GM18907 (cell line): ENCODE results near the gene PIGS.
"Not testable (repeated sequence)": the region's sequence is repeated elsewhere in the genome, so short reads cannot be mapped to it uniquely, and the experiment has no call there.

ENCODE experiments used
- ATAC-seq: cut with Tn5 transposase; IDR thresholded peaks from one replicate; pipeline ENCODE4 v1.9.1; 2021; ENCODE audit warnings: mild to moderate bottlenecking, moderate library complexity; ENCODE audit not compliant: unreplicated experiment

Gene PIGS

DNA sequence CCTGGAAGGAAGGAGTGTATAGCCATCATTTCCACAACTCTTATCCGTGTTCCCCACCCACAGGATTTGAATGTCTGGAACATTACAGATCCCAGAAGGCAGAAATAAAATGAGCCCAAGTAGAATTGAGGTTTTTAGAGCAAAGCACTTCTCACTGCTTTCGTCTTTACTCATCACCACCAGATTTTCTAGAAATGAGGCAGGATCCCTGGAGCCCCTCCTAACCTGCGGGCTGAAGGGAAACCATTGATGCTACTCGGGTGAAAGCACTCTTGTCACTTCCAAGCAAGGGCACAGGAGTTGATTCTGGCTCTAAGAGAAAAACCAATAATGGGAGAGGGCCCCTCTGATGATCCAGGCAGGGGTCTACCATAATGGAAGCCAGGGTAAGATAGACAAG, 8.2 kb upstream of the PIGS start:
- no peak for ATAC-seq

DNA sequence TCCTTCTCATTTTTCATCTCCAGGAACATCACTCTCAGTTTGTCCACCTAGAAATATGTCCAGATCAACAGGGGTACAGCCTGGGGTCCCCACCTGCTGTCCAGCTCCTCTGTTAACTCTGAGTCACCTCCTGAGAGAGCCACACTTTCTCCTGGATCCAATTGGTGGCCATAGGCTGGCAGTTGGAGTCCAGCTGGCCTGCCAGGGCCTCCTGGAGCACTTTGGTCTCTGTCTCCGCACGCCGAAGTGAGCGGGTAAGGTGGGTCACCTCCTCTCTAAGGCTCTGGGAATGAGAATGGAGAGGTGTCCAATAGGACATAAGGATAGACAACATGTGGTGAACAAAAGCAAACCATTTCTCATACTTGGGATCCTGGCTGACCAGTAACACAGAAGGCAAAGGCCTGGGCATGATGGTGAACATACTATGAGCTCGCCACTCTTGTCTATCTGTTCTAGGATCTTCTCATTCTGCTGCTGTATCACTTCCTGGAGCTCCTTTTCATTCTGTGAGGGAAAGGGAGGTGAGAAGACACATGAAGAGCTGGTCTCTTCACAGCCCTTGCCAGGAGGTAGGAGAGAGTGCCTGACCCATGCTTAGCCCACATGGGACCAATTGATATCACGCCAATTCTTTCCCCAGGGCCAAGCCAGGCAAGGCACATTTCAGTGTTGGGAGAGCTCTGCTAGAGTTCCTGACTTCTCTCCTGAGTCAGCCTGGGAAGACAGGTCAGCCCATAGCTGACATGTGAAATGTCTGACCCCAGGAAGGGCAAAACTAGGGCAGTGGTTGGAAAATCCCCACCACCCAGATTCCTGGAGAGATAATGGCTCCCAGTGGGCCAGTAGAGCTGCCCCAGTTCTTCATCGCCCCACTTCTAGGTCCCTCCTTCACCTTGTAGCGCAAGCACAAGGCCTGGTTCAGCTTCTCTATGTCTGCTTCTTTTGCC, 7.2 kb upstream of the PIGS start:
- no peak for ATAC-seq

GRCh38 chr17:28577466-28577824, 6.1 kb upstream of the PIGS start:
- ATAC-seq = no peak

DNA sequence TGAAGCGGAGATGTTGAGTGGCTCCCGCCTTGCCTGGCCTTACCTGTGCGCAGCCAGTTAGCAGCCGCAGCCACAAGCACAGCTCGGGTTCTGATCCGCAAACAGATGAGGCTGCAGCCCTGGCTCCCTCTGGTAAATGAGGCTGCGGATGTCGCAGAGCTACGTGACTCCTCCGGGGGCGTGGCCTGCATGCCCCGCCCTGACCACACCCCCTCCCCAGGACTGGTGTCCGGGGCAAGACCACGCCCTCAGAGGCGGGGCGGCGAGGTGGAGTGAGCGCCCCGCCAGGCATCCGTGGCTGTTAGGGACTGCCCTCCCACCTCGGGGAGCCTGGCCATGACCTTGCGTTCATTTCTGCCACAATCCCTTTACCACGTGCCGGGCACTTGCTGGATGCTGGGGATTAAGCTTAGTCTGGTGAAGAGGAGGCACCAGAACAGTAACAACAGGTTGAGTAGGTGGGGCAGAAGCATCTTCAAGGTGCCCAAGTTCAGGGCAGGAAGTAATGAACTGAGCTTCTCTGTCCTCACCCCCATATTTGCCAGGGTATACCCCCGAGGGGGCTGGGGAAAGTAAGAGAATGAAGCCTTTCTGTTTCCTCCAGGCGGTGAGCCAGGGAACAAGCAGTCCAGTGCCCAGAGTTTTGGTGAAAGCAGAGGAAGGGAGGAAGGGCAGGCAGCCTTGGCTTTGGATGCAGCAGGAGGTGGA, 5.6 kb upstream of the PIGS start, which contains the start of gene ALDOC:
Gene ALDOC (minus strand): TSS at position 138 of the 708 bp plus-strand sequence. CDS start 1,363 bp downstream, outside the sequence.
- ATAC-seq = peak; percentile 76

GRCh38 chr17:28576016-28576415, 4.7 kb upstream of the PIGS start:
- not testable (repeated sequence) for ATAC-seq

DNA sequence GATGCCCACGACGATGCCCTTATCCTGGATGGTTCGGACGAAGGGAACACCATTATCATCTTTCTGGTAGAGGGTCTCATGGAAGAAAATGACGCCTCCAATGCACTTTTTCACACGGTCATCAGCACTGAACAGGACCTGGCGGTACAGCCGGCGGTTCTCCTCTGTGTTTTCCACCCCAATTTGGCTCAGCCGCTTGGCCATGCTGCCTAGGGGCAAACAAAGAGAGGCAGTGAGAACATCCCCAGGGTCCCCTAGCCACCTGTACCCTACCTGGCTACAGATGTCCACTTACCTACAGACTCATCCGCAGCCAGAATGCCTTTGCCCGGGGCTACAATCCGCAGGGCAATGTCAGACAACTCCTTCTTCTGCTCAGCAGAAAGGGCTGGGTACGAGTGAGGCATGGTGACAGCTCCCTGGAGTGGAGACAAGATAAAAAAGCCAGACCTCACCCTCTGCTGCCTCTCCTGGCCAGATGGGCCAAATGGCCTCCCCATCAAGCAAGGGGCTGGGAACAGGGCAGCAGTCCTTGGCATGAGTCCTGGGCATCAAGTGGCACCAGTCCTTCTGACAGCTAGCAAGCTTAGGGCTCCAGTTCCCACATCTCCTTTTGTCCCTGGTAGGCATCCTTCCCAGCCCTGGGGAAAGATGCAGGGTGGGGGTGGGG, 3.9 kb upstream of the PIGS start:
- no peak for ATAC-seq

GRCh38 chr17:28574526-28574925, 3.2 kb upstream of the PIGS start:
- no peak for ATAC-seq

DNA sequence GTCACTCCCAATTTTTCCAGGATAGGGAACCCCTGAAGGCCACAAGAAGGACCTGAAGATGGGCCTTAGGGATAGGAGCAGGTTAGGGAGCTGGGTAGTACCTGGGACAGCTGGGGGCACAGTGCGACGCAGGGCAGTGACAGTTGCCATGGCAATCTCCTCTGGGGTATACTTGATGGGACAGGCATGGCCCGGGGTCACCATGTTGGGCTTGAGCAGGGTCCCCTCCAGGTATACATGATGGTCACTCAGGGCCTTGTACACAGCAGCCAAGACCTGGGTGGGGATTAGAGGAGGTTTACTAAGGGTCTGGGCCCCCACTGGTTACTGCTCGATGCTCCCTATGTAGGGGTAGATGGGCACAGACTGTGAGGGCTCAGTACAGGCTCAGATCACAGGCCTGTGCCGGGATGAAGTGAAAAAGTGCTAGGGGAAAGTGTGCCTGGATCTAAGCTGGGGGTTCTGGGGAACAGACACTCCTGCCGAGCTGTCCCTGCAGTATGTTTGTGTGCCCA, 2.7 kb upstream of the PIGS start:
- no peak for ATAC-seq

GRCh38 chr17:28573521-28573920, 2.2 kb upstream of the PIGS start:
- no peak for ATAC-seq

GRCh38 chr17:28573040-28573380, 1.7 kb upstream of the PIGS start:
- no peak for ATAC-seq

DNA sequence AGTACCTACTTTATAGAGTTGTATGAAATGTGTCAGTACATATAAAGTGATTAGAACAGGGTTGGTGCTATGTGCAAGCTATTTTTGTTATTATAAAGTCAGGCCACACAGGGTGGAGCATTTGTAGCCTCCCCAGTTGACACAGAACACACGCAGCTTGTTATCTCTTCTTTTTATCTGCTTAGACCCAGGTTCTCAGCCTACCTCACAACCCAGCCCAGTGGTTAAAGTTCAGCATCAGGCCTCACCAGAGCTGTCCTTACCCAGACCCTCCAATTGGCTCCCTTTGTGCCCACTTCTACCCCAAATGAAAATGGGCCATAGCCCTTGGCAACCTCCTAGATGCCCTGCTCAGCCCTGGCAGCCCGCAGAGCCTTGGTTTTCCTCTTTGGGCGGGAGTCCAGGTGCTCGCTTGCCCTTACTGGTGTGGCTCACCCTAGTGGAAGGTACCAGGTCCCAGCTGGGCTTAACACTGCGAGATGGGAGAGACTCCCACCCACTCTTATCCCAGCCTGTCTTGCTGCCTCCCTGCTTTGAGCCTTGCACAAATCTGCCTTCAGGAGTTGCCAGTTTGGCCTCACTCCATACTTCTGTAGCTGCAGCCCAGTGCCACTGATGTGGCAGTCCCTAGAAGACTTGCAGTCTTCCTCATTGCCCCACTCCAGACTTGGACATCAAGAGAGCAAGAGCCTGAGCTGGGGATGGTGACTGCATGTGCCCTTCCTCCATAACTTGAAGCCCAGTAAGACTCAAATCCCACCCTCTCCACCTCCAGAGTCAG, 1.1 kb upstream of the PIGS start:
- no peak for ATAC-seq

DNA sequence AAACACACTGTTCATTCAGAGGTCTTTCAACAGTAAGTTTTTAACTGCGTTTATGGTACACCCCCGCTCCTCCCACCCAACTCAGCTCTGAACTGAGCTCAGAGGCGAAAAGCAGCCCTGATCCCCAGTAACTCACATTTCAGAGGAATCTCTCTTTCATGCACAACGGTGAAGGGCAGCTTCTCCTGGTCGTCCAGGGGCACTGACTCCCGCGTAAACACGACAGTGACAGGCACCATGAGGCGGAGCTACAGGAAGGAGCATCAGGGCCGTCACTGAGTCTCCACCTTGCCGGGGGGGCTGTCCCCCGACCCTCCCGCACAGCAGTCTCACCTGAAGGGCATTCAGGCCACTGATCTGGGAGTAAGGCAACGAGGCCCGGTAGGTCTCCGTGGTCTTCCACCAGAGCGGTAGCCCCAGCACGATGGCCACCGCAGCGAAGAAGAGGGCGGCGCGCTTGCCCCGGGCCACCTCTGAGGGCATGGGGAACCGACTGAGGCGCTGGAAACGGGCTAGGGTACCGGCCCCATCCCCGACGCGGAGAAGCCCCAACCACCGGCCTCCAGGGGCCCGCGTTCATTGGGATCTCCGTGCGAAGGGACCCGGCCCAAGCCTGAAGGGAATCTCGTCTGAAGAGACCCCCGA, 486 bp downstream of the PIGS start:
- peak; percentile 24 for ATAC-seq

GRCh38 chr17:28569446-28569845, 1.9 kb downstream of the PIGS start:
- ATAC-seq = no peak

- no peak for ATAC-seq
These were observed 3.7 kb downstream of the PIGS start for GRCh38 chr17:28567604-28568003.

GRCh38 chr17:28563475-28563874, 7.8 kb downstream of the PIGS start:
- no peak for ATAC-seq

DNA sequence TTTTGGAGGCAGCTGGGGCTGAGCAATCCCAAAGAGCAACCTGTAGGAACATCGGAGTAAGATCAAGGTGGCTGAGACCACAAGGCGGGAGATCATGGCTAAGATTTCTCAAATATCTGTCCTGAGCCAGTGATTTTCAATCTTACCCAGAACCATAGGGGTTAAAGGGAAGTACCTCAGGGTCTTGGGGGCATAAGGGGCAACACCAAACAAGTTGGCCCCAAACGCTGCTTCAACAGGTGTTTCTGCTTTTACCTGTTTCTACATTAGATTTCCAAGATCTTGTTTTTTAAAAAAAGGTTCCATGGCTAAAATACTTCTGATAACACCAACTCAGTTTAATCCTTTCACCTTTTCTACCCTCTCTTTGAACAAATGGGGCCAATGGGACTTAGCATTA, 16.3 kb downstream of the PIGS start:
- no peak for ATAC-seq

DNA sequence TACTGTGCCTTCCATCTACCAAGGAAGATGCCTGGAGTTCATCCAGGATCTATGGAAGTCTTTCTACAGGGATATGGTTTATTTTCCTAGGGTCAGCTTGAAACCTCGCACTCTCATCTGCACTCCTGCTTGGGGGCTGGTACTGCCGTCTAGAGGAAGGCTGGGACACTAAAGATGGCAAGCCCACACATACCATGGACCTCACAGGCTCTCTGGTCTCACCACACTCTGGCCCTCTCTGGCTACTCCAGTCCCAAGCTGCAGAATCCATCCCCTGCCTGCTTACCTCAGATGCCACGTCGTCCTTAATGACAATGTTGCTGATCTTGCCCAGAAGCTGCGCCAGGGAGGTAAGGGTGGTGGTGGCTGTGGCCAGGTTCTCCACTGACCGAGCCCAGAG, 16.8 kb downstream of the PIGS start:
- no peak for ATAC-seq

DNA sequence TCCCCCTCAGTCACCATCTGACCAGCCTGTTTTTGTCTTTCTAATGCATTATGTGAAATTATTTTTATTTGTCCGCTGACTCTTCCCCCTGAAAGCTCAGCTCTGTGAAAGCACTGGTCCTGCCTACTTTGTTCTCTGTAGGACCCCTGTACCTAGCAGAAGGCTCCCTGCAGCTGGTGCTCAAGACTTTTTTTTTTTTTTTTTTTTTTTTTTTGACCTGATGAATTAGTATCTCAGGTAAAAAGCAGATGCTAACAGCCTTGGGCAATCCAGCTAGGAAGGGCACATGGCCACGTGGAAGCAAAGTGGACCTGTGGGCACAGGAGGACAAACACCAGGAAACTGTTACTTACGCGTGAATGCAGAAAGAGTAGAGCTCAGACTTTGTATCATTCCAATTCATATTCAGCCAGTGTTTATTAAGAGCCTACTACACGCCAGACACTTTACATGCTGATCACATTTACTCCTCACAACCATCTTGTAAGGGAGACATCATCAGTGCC, 18.3 kb downstream of the PIGS start:
- ATAC-seq = no peak

GRCh38 chr17:28552176-28552999, 18.9 kb downstream of the PIGS start, which contains the start of gene UNC119:
Gene UNC119, minus strand, starts transcription at chr17:28552624. Its CDS starts 67 bp downstream, at chr17:28552557.
- ATAC-seq = peak; percentile 45
